H9 (cell line): Measurements from ENCODE around the gene RNF103. TPM values are rescaled to one million over a fixed set of nuclear protein-coding genes. Genes with fewer than 3 reads are reported as not detected.

Source experiments
- DNase-seq: peaks from one replicate; pipeline ENCODE4 v3.0.0-alpha.2; 2017
- H2AFZ ChIP-seq: one replicate; pipeline ENCODE4 v1.6.1; 2013; ENCODE audit warnings: mild to moderate bottlenecking, low read length, control low read depth, moderate library complexity
- H2AK5ac ChIP-seq: 2 replicates; pipeline ENCODE4 v1.6.1; 2013; ENCODE audit warnings: low read length, control low read depth, mixed read lengths; ENCODE audit not compliant: insufficient read length
- H2BK120ac ChIP-seq: one replicate; pipeline ENCODE4 v1.6.1; 2013; ENCODE audit warnings: low read depth, mild to moderate bottlenecking, low read length, control low read depth, inconsistent platforms; ENCODE audit not compliant: poor library complexity, severe bottlenecking
- H2BK12ac ChIP-seq: 2 replicates; pipeline ENCODE4 v1.6.1; 2013; ENCODE audit warnings: low read length, control low read depth, mixed read lengths, low read depth; ENCODE audit not compliant: insufficient read length
- H2BK15ac ChIP-seq: 2 replicates; pipeline ENCODE4 v1.6.1; 2013; ENCODE audit warnings: low read depth, low read length, control low read depth
- H2BK20ac ChIP-seq: one replicate; pipeline ENCODE4 v1.6.1; 2013; ENCODE audit warnings: low read depth, mild to moderate bottlenecking, low read length, control low read depth, inconsistent platforms; ENCODE audit not compliant: poor library complexity, severe bottlenecking
- H2BK5ac ChIP-seq: 2 replicates; pipeline ENCODE4 v1.6.1; 2013; ENCODE audit warnings: low read length, control low read depth, mixed read lengths; ENCODE audit not compliant: insufficient read length
- H3K14ac ChIP-seq: 2 replicates; pipeline ENCODE4 v1.6.1; 2013; ENCODE audit warnings: low read length, control low read depth; ENCODE audit not compliant: insufficient read depth
- H3K18ac ChIP-seq: 2 replicates; pipeline ENCODE4 v1.6.1; 2013; ENCODE audit warnings: low read depth, mild to moderate bottlenecking, mixed read lengths, low read length, control low read depth; ENCODE audit not compliant: insufficient read length
- H3K23ac ChIP-seq: 2 replicates; pipeline ENCODE4 v1.6.1; 2013; ENCODE audit warnings: low read length, control low read depth, mixed read lengths, low read depth; ENCODE audit not compliant: insufficient read length
- H3K23me2 ChIP-seq: 2 replicates; pipeline ENCODE4 v1.6.1; 2013; ENCODE audit warnings: low read depth, mild to moderate bottlenecking, mixed read lengths, low read length, control low read depth; ENCODE audit not compliant: insufficient read length, poor library complexity, severe bottlenecking
- H3K27ac ChIP-seq: 2 replicates; pipeline ENCODE4 v1.5.1; 2013; ENCODE audit warnings: low read length, control low read depth, mixed read lengths, low read depth; ENCODE audit not compliant: insufficient read length
- H3K27me3 ChIP-seq: 2 replicates; pipeline ENCODE4 v1.6.1; 2013; ENCODE audit warnings: low read length, control low read depth, inconsistent platforms; ENCODE audit not compliant: insufficient read depth
- H3K4ac ChIP-seq: 2 replicates; pipeline ENCODE4 v1.6.1; 2013; ENCODE audit warnings: low read depth, mild to moderate bottlenecking, control low read depth, inconsistent platforms, low read length, moderate library complexity
- H3K4me1 ChIP-seq: 2 replicates; pipeline ENCODE4 v1.6.1; 2013; ENCODE audit warnings: low read length, control low read depth, inconsistent platforms; ENCODE audit not compliant: insufficient read depth
- H3K4me2 ChIP-seq: 2 replicates; pipeline ENCODE4 v1.6.1; 2013; ENCODE audit warnings: low read length, control low read depth, mixed read lengths; ENCODE audit not compliant: insufficient read length, insufficient read depth
- H3K56ac ChIP-seq: 2 replicates; pipeline ENCODE4 v1.6.1; 2013; ENCODE audit warnings: low read depth, mild to moderate bottlenecking, mixed read lengths, low read length, control low read depth; ENCODE audit not compliant: insufficient read length
- H3K79me1 ChIP-seq: 2 replicates; pipeline ENCODE4 v1.6.1; 2013; ENCODE audit warnings: low read depth, mild to moderate bottlenecking, moderate library complexity, low read length, control low read depth, inconsistent platforms; ENCODE audit not compliant: insufficient read depth, poor library complexity, severe bottlenecking
- H3K79me2 ChIP-seq: 2 replicates; pipeline ENCODE4 v1.6.1; 2013; ENCODE audit warnings: low read length, control low read depth, inconsistent platforms; ENCODE audit not compliant: insufficient read depth
- H3K9ac ChIP-seq: 2 replicates; pipeline ENCODE4 v1.6.1; 2013; ENCODE audit warnings: low read length, control low read depth, mixed read lengths; ENCODE audit not compliant: insufficient read length; ENCODE audit errors: extremely low read depth
- H3K9me3 ChIP-seq: one replicate; pipeline ENCODE4 v1.6.1; 2013; ENCODE audit warnings: low read depth, low read length, inconsistent platforms; ENCODE audit not compliant: control insufficient read depth
- H3T11ph ChIP-seq: one replicate; pipeline ENCODE4 v1.6.1; 2013; ENCODE audit warnings: mild to moderate bottlenecking, low read length, control low read depth, inconsistent platforms
- H4K20me1 ChIP-seq: one replicate; pipeline ENCODE4 v1.6.1; 2013; ENCODE audit not compliant: control insufficient read depth, insufficient read length, insufficient read depth
- H4K5ac ChIP-seq: 2 replicates; pipeline ENCODE4 v1.6.1; 2013; ENCODE audit warnings: low read depth, mild to moderate bottlenecking, mixed read lengths, low read length, control low read depth; ENCODE audit not compliant: insufficient read length
- H4K8ac ChIP-seq: replicated peaks from 2 replicates; pipeline ENCODE4 v1.6.1; 2013; ENCODE audit warnings: low read length, control low read depth, mixed read lengths, low read depth; ENCODE audit not compliant: insufficient read length
- H4K91ac ChIP-seq: 2 replicates; pipeline ENCODE4 v1.6.1; 2013; ENCODE audit warnings: low read depth, mild to moderate bottlenecking, moderate library complexity, mixed read lengths, low read length, control low read depth; ENCODE audit not compliant: insufficient read length
- H3K27ac Mint-ChIP-seq, 3 experiments: 2 replicates in 2 of 3; 3 replicates in 1 of 3; pipeline ENCODE4 v1.8.0; 2020 to 2021; ENCODE audit warnings: mixed read lengths in 3 of 3, mild to moderate bottlenecking in 1 of 3, moderate library complexity in 1 of 3
- H3K27me3 Mint-ChIP-seq: 2 replicates; pipeline ENCODE4 v1.8.0; 2021; ENCODE audit warnings: low read depth, mild to moderate bottlenecking, moderate library complexity, mixed read lengths
- H3K36me3 Mint-ChIP-seq, 3 experiments: 2 replicates in 2 of 3; 3 replicates in 1 of 3; pipeline ENCODE4 v1.8.0; 2020 to 2021; ENCODE audit warnings: low read depth in 3 of 3, mixed read lengths in 3 of 3; ENCODE audit not compliant: insufficient read depth in 1 of 3
- H3K4me1 Mint-ChIP-seq, 2 experiments: 2 replicates each; pipeline ENCODE4 v1.8.0; 2020; ENCODE audit warnings: mixed read lengths in 2 of 2
- H3K4me3 Mint-ChIP-seq, 2 experiments: 2 replicates in 1 of 2; 3 replicates in 1 of 2; pipeline ENCODE4 v1.8.0; 2020 to 2021; ENCODE audit warnings: mild to moderate bottlenecking in 2 of 2, mixed read lengths in 2 of 2, moderate library complexity in 1 of 2
- H3K9me3 Mint-ChIP-seq, 2 experiments: 2 replicates in 1 of 2; 3 replicates in 1 of 2; pipeline ENCODE4 v1.8.0; 2020; ENCODE audit warnings: mild to moderate bottlenecking in 2 of 2, mixed read lengths in 2 of 2, moderate library complexity in 1 of 2
- WGBS: extraction: QIAGEN DNeasy Blood & Tissue Kit; methylation state at CpG from one replicate; pipeline ENCODE4 v1.1.7; 2013; ENCODE audit warnings: missing lambda C conversion rate, low lambda C conversion rate, mixed read lengths; ENCODE audit not compliant: insufficient read length; ENCODE audit errors: extremely low coverage; 5-methylcytosine and 5-hydroxymethylcytosine counted together
- total RNA-seq: library from RNA; stranded (reverse); gene quantifications from 2 replicates; pipeline ENCODE4 v1.2.1, GENCODE V29; 2021
- TF ChIP-seq, protein P1 (sequence below): fragments of 200-600 bp; sonication (generic); conservative IDR thresholded peaks from 3 replicates; pipeline ENCODE4 v1.8.0; 2021; ENCODE audit warnings: antibody characterized with exemption, mild to moderate bottlenecking

The RNF103 gene
- total RNA-seq, 1 experiment from 2014 or later: 7.1 TPM

- Mint-ChIP-seq H3K36me3 (peaks cover 3 to 18% (median 9%) of the 10 kb centered on the region in 3 experiments; a peak in 6 of 7 replicates), H3K27me3 (no peaks in the 10 kb centered on the region), H3K4me1 (peaks cover 10 to 11% of the 10 kb centered on the region in 2 experiments), H3K27ac (no peak overlapping the region), H3K4me3 (no peak overlapping the region), H3K9me3 (peaks cover 4 to 5% of the 10 kb centered on the region in 2 experiments; a peak in 4 of 5 replicates)
- Histone ChIP-seq H3K9ac (no peak overlapping the region), H3K79me2 (peaks cover 5% of the 10 kb centered on the region; the same call in 1 of the 2 replicates), H3K14ac (no peak overlapping the region), H3K27me3 (no peaks in the 10 kb centered on the region), H3K9me3 (no peaks in the 10 kb centered on the region), H2AFZ (no peak overlapping the region), H4K5ac (no peak overlapping the region), H4K91ac (no peak overlapping the region), H4K20me1 (no peaks in the 10 kb centered on the region), H2BK5ac (no peak overlapping the region), H3K56ac (no peak overlapping the region), H3K4me2 (no peak overlapping the region), H3K4me1 (no peaks in the 10 kb centered on the region), H3K4ac (no peak overlapping the region), H3K27ac (no peak overlapping the region), H4K8ac (no peak overlapping the region), H3K23ac (no peak overlapping the region), H3K79me1 (peaks cover 6% of the 10 kb centered on the region), H3K23me2 (peaks cover 6% of the 10 kb centered on the region), H2BK15ac (no peak overlapping the region), H3K18ac (no peak overlapping the region), H2BK20ac (no peak overlapping the region), H2BK120ac (no peak overlapping the region), H3T11ph (no peak overlapping the region), H2BK12ac (no peak overlapping the region), H2AK5ac (no peak overlapping the region)
- DNase-seq: no peak
- TF ChIP-seq, protein P1, sequence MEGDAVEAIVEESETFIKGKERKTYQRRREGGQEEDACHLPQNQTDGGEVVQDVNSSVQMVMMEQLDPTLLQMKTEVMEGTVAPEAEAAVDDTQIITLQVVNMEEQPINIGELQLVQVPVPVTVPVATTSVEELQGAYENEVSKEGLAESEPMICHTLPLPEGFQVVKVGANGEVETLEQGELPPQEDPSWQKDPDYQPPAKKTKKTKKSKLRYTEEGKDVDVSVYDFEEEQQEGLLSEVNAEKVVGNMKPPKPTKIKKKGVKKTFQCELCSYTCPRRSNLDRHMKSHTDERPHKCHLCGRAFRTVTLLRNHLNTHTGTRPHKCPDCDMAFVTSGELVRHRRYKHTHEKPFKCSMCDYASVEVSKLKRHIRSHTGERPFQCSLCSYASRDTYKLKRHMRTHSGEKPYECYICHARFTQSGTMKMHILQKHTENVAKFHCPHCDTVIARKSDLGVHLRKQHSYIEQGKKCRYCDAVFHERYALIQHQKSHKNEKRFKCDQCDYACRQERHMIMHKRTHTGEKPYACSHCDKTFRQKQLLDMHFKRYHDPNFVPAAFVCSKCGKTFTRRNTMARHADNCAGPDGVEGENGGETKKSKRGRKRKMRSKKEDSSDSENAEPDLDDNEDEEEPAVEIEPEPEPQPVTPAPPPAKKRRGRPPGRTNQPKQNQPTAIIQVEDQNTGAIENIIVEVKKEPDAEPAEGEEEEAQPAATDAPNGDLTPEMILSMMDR: no peak
- WGBS: 100% methylated on average over 2 of the region's 2 CpGs
Measured at GRCh38 chr2:86557836-86558235, 65.8 kb downstream of the RNF103 start.
